HG02852 (cell line): ENCODE measurements around the gene DDT.
"Not testable (repeated sequence)": the region's sequence is repeated elsewhere in the genome, so short reads cannot be mapped to it uniquely, and the experiment has no call there.

Experiments
- ATAC-seq: cut with Tn5 transposase; IDR thresholded peaks from one replicate; pipeline ENCODE4 v1.9.1; 2021; ENCODE audit warnings: mild to moderate bottlenecking, moderate library complexity; ENCODE audit not compliant: unreplicated experiment

DDT gene

GRCh38 chr22:23974345-23974744 lies at the start of gene DDT:
DDT (minus strand) TSS chr22:23974441; CDS start chr22:23974414, 27 bp downstream.
- ATAC-seq, result peak; percentile 93

- ATAC-seq, result no peak
These were observed 49.1 kb upstream of the DDT start for GRCh38 chr22:24023204-24023789.

GRCh38 chr22:24021304-24021703 lies 47.1 kb upstream of the DDT start:
- ATAC-seq, result no peak

GRCh38 chr22:24016156-24016555 lies 41.9 kb upstream of the DDT start:
- no peak for ATAC-seq

GRCh38 chr22:24011735-24012068 lies 37.5 kb upstream of the DDT start:
- no peak for ATAC-seq

- ATAC-seq, result no peak
These were observed 35.8 kb upstream of the DDT start for GRCh38 chr22:24010018-24010391.

GRCh38 chr22:24009227-24010017 lies 35.2 kb upstream of the DDT start:
- ATAC-seq, result no peak

GRCh38 chr22:24008381-24009226 lies 34.4 kb upstream of the DDT start:
- ATAC-seq, result no peak

GRCh38 chr22:24008022-24008283 lies 33.7 kb upstream of the DDT start:
- ATAC-seq, result no peak

- no peak for ATAC-seq
These were observed 33.2 kb upstream of the DDT start for GRCh38 chr22:24007253-24008021.

GRCh38 chr22:24006914-24007214 lies 32.6 kb upstream of the DDT start:
- no peak for ATAC-seq

- no peak for ATAC-seq
These were observed 32.1 kb upstream of the DDT start for GRCh38 chr22:24006207-24006913.

GRCh38 chr22:24005201-24005600 lies 31.0 kb upstream of the DDT start, which contains the start of gene GSTT4:
GSTT4 (minus strand) TSS chr22:24005453; CDS start chr22:24005356, 97 bp downstream.
- no peak for ATAC-seq

GRCh38 chr22:24003887-24004286 lies 29.6 kb upstream of the DDT start:
- no peak for ATAC-seq

- no peak for ATAC-seq
These were observed 28.6 kb upstream of the DDT start for GRCh38 chr22:24002851-24003250.

GRCh38 chr22:24002272-24002671 lies 28.0 kb upstream of the DDT start:
- no peak for ATAC-seq

- no peak for ATAC-seq
These were observed 27.1 kb upstream of the DDT start for GRCh38 chr22:24001314-24001713.

GRCh38 chr22:23999779-24000178 lies 25.5 kb upstream of the DDT start:
- ATAC-seq, result not testable (repeated sequence)

- ATAC-seq, result no peak
These were observed 22.9 kb upstream of the DDT start for GRCh38 chr22:23997092-23997491.

- ATAC-seq, result not testable (repeated sequence)
These were observed 19.4 kb upstream of the DDT start for GRCh38 chr22:23993581-23994177.
